Activated CD4-positive, alpha-beta memory T cell treated with anti-CD3 and anti-CD28 coated beads for 36 hours (primary cell): ENCODE results near the gene CHD9. TPM values are rescaled to one million over a fixed set of nuclear protein-coding genes. Genes with fewer than 3 reads are reported as not detected.
A peak's percentile ranks its signal among the peaks of the same experiment; 100 is the strongest.

Source experiments
- CTCF ChIA-PET: fragments of 350-600 bp; sonication (Branson Sonifier 250); formaldehyde crosslinking; loops from one replicate; lab custom pipeline; 2021; ENCODE audit warnings: antibody characterized with exemption, inconsistent platforms; lab: Charles Lee
- POLR2A ChIA-PET: fragments of 350-600 bp; sonication (Branson Sonifier 250); formaldehyde crosslinking; loops from one replicate; lab custom pipeline; 2021; ENCODE audit warnings: antibody characterized with exemption; lab: Charles Lee
- DNase-seq: peaks from one replicate; pipeline ENCODE4 v3.0.0-alpha.2; 2020
- H3K27ac Mint-ChIP-seq: one replicate; pipeline ENCODE4 v1.8.0; 2021; ENCODE audit warnings: mixed read lengths
- H3K27me3 Mint-ChIP-seq: one replicate; pipeline ENCODE4 v1.8.0; 2021; ENCODE audit warnings: mixed read lengths
- H3K36me3 Mint-ChIP-seq: one replicate; pipeline ENCODE4 v1.8.0; 2021; ENCODE audit warnings: mixed read lengths
- H3K4me1 Mint-ChIP-seq: one replicate; pipeline ENCODE4 v1.8.0; 2021; ENCODE audit warnings: low read depth, mixed read lengths
- H3K4me3 Mint-ChIP-seq: one replicate; pipeline ENCODE4 v1.8.0; 2021; ENCODE audit warnings: mild to moderate bottlenecking, mixed read lengths
- H3K9me3 Mint-ChIP-seq: one replicate; pipeline ENCODE4 v1.8.0; 2021; ENCODE audit warnings: mixed read lengths
- intact Hi-C: fragments of 100-400 bp; cut with micrococcal nuclease; formaldehyde crosslinking; loops from one replicate; pipeline ENCODE4 v1.15.1; 2023
- total RNA-seq, 2 experiments: library from RNA; stranded (reverse); gene quantifications; one replicate each; pipeline ENCODE4 v1.2.3, GENCODE V29; 2021

The CHD9 gene
- total RNA-seq, 2 experiments from 2014 or later, result 15.0 to 15.5 TPM

DNA sequence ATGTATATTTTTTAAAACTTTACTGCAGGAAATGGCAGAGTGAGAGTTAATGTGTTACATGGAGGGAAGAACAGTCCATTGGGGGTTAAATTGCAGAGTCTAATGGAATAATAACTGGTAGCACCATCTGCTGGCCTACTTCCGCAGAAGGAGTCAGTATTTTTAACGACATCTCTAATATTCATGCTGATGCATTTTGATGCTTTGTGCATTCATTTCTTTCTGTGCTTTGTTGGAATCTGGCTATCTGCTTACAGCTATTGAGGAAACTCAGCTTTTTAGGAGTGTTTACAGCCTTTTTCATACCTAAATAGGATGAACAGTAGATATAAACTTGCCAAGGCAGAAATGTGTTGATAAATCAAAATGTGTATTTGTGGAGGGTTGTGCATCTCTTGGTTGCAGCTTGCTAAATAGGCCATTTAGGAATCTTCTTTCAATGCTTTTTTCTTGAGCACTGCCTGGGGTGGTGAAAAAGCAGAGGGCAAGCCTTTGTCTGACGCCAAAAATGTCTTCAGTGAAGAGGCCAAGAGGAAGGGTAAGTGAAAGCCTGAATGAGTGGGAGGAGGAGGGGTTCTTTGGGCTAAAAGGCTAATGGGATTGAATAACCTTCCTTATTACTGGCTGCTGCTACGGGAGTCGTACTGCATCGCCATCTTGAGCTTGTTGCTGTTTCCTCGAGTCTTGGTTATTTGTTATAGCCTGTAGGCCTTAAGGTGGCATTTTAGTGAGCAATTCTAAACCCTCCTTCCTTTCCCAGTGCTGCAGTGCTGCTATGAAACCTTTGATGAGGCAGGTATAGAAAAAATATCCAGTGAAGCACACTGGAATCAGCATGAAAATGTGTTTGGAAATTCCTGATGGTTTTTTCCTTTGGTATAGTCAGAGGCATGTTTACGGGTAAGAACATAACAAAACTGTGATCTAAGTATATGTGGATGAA is 153.3 kb downstream of the CHD9 start:
- no peaks in the 10 kb centered on the region for H3K27me3 Mint-ChIP-seq
- CTCF ChIA-PET, result interaction anchor here (0.7 to 1.6 kb wide), 6 partner anchors 9 to 291 kb away, joined by 3 to 9 read pairs (median 3); partner anchors contain the start of gene CHD9
- H3K36me3 Mint-ChIP-seq, result peaks cover 3% of the 10 kb centered on the region
- POLR2A ChIA-PET, result no interaction called here
- no peaks in the 10 kb centered on the region for H3K9me3 Mint-ChIP-seq
- no peak for DNase-seq
- intact Hi-C loops, result loop anchor here (5.0 kb wide), 2 partner anchors 76 to 151 kb away; no protein-coding TSS in a partner anchor
- H3K4me3 Mint-ChIP-seq, result peak overlapping the region; percentile 17
- peaks cover 14% of the 10 kb centered on the region for H3K4me1 Mint-ChIP-seq
- H3K27ac Mint-ChIP-seq, result peak overlapping the region; percentile 28

DNA sequence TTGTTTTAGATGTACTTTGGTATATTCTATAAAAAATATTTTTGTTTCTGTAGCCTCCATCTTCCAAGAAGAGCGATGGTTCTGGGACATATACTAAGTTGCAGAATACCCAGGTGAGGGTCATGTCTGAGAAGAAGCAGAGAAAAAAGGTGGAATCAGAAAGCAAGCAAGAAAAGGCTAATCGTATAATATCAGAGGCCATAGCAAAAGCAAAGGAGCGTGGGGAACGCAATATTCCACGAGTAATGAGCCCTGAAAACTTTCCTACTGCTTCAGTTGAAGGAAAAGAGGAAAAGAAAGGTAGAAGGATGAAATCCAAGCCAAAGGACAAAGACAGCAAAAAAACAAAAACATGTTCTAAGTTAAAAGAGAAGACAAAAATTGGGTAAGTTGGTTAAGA is 154.6 kb downstream of the CHD9 start:
- intact Hi-C loops, result loop anchor here (5.0 kb wide), 2 partner anchors 77 to 152 kb away; no protein-coding TSS in a partner anchor
- peaks cover 17% of the 10 kb centered on the region for H3K4me1 Mint-ChIP-seq
- no peaks in the 10 kb centered on the region for H3K27me3 Mint-ChIP-seq
- no peaks in the 10 kb centered on the region for H3K9me3 Mint-ChIP-seq
- CTCF ChIA-PET, result no interaction called here
- DNase-seq, result no peak
- H3K36me3 Mint-ChIP-seq, result peaks cover 5% of the 10 kb centered on the region
- POLR2A ChIA-PET, result no interaction called here
- no peak overlapping the region for H3K27ac Mint-ChIP-seq
- H3K4me3 Mint-ChIP-seq, result no peak overlapping the region

DNA sequence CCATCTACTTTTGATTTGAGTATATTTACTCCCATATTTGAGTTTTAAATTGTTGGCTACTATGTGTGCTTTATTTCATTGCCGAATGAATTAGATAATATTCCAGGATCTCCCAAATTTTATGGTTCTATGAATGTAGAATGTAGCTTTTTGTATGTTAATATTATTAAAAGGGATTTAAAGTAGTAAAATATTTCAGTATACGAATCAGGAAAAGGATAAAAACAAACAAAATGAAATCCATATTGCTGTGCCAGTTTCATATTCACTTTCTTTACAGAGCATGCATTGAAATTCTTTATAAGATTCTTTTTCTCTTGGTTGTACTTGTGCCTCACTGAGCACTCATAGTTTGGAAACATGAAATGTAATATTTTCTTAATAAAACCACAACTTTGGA is 155.1 kb downstream of the CHD9 start:
- peaks cover 17% of the 10 kb centered on the region for H3K4me1 Mint-ChIP-seq
- intact Hi-C loops, result loop anchor here (5.0 kb wide), 2 partner anchors 78 to 153 kb away; no protein-coding TSS in a partner anchor

DNA sequence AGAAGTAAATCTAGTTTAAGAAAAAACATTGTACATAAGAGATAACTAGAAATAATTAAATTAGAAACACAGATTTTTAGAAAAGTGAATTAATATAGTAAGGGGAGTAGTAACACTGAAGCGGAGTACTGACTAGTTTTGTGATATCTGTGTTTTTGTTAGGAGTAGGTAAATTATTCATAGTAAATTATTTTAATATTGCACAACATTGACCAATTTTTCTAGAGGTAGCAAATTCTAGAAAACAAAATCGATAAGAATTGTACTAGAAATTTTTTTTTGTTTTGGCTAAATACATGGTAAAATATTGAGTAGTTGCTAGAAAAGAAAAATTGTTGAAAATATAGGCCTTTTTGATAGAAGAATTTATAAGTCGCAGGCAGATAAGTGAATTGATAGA is 156.5 kb downstream of the CHD9 start:
- ChIA-PET CTCF (no interaction called here), POLR2A (no interaction called here)
- intact Hi-C loops, result no loop called here
- Mint-ChIP-seq H3K36me3 (peaks cover 5% of the 10 kb centered on the region), H3K27ac (no peak overlapping the region), H3K9me3 (no peaks in the 10 kb centered on the region), H3K4me1 (peaks cover 17% of the 10 kb centered on the region), H3K4me3 (no peak overlapping the region), H3K27me3 (no peaks in the 10 kb centered on the region)
- DNase-seq, result no peak

More for the DNA sequence above, 155.1 kb downstream of the CHD9 start:
- DNase-seq, result no peak
- Mint-ChIP-seq H3K27ac (no peak overlapping the region), H3K36me3 (peaks cover 5% of the 10 kb centered on the region), H3K4me3 (no peak overlapping the region), H3K27me3 (no peaks in the 10 kb centered on the region), H3K9me3 (no peaks in the 10 kb centered on the region)
- POLR2A ChIA-PET, result no interaction called here
- CTCF ChIA-PET, result no interaction called here

DNA sequence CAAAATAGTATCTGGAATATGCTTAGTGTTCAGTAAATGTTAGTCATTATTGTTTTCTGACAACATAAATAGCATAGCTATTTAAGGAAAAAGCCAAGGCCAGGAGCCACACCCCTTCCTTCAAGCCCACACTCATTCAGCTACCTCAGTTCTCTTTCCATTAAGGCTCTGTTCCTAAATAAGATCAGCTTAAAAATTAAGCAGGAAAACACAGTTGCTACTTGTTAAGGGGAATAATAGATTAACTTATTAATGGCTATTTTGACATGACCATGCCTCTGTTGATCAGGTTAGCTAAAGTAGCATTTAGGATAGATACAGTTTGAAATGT is 158.1 kb downstream of the CHD9 start:
- ChIA-PET POLR2A (no interaction called here), CTCF (no interaction called here)
- DNase-seq, result no peak
- Mint-ChIP-seq H3K27ac (no peak overlapping the region), H3K4me3 (no peak overlapping the region), H3K27me3 (no peaks in the 10 kb centered on the region), H3K36me3 (peaks cover 5% of the 10 kb centered on the region), H3K4me1 (peaks cover 15% of the 10 kb centered on the region), H3K9me3 (no peaks in the 10 kb centered on the region)
- intact Hi-C loops, result no loop called here

DNA sequence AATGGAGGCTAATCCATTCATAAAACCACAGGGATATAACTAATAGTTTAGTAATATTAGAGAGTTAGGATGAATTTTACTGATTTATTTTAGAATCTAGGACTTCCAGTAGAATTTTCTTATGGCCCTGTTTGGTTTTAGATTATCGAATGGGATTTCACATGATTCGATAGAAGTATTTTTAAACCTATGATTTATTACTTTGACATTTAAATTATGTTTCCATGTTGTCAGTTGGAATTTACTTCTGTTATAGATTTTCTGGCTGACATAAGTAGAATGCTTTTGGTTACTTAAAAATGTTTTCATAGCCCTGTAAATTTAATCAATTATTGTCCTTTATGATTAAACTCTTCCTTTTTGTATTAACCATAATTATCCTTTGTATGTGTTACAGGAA is 158.8 kb downstream of the CHD9 start:
- ChIA-PET CTCF (no interaction called here), POLR2A (no interaction called here)
- no peak for DNase-seq
- intact Hi-C loops, result no loop called here
- peaks cover 5% of the 10 kb centered on the region for H3K36me3 Mint-ChIP-seq
- no peak overlapping the region for H3K4me3 Mint-ChIP-seq
- H3K27ac Mint-ChIP-seq, result no peak overlapping the region
- H3K27me3 Mint-ChIP-seq, result no peaks in the 10 kb centered on the region
- H3K9me3 Mint-ChIP-seq, result no peaks in the 10 kb centered on the region
- peaks cover 9% of the 10 kb centered on the region for H3K4me1 Mint-ChIP-seq

DNA sequence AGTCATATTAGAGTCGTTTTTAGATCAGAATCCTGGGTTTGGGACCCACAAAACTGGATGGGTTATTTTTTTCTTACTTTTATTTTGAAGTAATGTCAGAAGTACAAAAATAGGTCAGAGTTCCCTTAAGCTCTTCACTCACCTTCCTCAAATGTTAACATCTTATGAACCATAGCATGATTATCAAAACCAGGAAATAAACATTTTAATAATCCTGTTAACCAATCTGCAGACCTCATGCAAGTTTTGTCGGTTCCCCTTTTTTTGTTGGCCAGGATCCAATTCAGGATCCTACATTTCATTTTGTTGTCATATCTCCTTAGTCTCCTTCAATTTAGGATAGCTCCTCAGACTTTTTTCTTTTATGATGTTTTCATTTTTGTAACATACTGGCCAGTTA is 162.0 kb downstream of the CHD9 start:
- POLR2A ChIA-PET, result no interaction called here
- Mint-ChIP-seq H3K27ac (no peak overlapping the region), H3K9me3 (no peaks in the 10 kb centered on the region), H3K4me3 (no peak overlapping the region), H3K27me3 (no peaks in the 10 kb centered on the region), H3K4me1 (peaks cover 7% of the 10 kb centered on the region), H3K36me3 (peaks cover 3% of the 10 kb centered on the region)
- DNase-seq, result no peak
- CTCF ChIA-PET, result interaction anchor here (0.8 to 1.0 kb wide), 2 partner anchors 161 to 162 kb away, joined by 3 read pairs; partner anchors contain the start of gene CHD9
- intact Hi-C loops, result no loop called here

DNA sequence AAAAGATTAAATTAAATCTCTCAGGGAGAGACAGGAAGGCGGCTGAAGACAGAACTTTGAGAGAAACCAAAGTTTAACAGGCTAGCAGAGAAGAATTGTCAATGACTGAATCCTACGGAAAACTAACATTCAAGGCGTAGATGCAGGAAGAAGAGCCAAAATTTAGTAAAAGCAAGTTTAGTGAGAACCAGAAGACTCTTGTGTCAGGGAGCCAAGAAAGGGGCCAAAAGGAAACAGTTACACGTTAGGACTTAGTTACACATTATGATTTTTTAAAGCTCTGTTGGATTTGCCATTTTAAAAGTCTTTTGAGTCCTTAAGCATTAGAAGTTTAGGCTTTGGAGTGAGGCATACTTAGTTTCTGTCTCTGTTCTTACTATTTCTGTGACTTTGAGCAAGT is 164.6 kb downstream of the CHD9 start:
- Mint-ChIP-seq H3K27me3 (no peaks in the 10 kb centered on the region), H3K9me3 (no peaks in the 10 kb centered on the region), H3K36me3 (no peaks in the 10 kb centered on the region), H3K4me3 (no peak overlapping the region), H3K27ac (no peak overlapping the region), H3K4me1 (no peaks in the 10 kb centered on the region)
- ChIA-PET CTCF (interaction anchor here (2.5 kb wide), 1 partner anchor 164 kb away, joined by 8 read pairs; the partner anchor contains the start of gene CHD9), POLR2A (no interaction called here)
- no peak for DNase-seq
- intact Hi-C loops, result loop anchor here (1.0 kb wide), 1 partner anchor 12 kb away; no protein-coding TSS in a partner anchor

DNA sequence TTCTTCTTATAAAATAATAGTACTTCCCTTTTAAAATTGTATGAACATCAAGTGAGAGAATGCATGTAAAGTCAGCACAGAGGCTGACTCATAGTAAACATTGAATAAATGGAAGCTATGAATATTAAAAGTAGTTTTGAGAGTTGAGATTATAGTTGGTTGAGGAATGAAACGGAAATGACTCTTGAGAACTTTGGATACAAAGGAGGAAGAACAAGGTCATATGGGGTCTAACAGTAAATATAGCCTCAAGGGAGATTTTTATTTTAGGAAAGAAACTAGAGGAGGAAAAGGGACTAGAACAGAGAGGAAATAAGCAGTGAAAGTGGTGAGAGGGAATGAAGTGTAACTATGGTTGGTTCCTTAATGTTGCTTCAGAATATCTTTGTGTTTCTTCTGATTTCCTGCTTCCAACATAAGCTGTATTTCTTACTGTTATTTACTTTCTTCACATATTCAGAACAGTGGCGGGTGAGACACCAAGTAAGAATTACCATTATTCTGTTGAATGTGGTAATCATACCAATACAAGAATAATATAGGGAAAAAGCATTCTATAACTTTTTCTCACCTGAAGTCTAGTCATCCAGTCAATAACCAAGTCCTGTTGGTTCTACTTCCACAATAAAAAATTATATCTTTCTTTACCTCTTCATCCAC is 165.1 kb downstream of the CHD9 start:
- Mint-ChIP-seq H3K4me3 (no peak overlapping the region), H3K27me3 (no peaks in the 10 kb centered on the region), H3K27ac (no peak overlapping the region), H3K4me1 (no peaks in the 10 kb centered on the region), H3K36me3 (no peaks in the 10 kb centered on the region), H3K9me3 (no peaks in the 10 kb centered on the region)
- intact Hi-C loops, result loop anchor here (1.0 kb wide), 1 partner anchor 11 kb away; no protein-coding TSS in a partner anchor
- ChIA-PET CTCF (interaction anchor here (2.5 kb wide), 1 partner anchor 165 kb away, joined by 8 read pairs; the partner anchor contains the start of gene CHD9), POLR2A (no interaction called here)
- DNase-seq, result no peak

DNA sequence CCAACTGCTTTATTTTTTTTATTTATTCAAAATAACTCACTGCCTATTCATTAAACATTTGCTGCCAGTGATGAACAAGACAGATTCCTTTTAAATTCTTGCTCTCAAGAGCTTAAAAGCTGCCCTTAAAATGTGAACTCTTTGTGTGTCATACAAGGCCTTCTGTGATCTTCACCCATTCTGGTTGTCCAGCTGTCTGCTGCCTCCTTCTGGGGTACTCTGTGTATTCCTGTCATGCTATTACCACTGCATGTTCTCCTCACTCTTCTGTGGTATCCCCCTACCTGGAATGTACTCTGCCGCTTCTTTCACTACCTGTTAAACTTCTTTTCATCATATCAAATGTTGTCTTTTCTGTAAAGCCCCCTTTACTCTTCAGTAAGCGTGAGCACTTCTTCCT is 165.8 kb downstream of the CHD9 start:
- DNase-seq, result no peak
- CTCF ChIA-PET, result interaction anchor here (2.5 kb wide), 1 partner anchor 165 kb away, joined by 8 read pairs; the partner anchor contains the start of gene CHD9
- H3K9me3 Mint-ChIP-seq, result no peaks in the 10 kb centered on the region
- intact Hi-C loops, result no loop called here
- H3K27me3 Mint-ChIP-seq, result no peaks in the 10 kb centered on the region
- H3K4me1 Mint-ChIP-seq, result no peaks in the 10 kb centered on the region
- H3K27ac Mint-ChIP-seq, result no peak overlapping the region
- no peak overlapping the region for H3K4me3 Mint-ChIP-seq
- POLR2A ChIA-PET, result no interaction called here
- no peaks in the 10 kb centered on the region for H3K36me3 Mint-ChIP-seq

DNA sequence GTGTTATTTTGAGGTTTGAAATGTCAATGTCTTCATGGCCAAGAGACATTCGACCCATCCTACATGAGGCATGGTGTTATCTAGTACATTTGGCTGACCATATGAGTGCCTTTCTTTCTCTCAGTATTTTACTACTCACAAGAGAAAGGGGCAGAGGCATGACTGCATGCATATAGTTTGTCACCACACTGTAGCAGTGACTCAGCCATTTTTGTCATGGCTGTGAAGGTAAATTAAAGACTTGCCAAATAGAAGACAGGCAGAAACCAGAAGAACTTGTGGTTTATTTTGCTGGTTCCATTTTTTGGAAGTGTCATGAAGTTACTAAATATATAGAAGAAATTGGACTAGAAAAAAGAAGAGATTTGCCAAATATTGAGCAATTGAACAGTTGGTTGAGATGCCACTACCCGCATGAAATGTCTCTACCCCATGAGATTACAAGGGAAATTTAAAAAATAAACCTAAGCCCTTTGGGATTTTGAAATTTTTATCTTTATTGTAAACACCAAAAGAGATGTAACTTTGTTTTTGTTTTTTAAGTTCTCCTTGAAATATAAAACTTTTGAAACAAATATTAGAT is 170.3 kb downstream of the CHD9 start:
- H3K27ac Mint-ChIP-seq, result no peak overlapping the region
- H3K36me3 Mint-ChIP-seq, result peaks cover 8% of the 10 kb centered on the region
- no peaks in the 10 kb centered on the region for H3K4me1 Mint-ChIP-seq
- intact Hi-C loops, result no loop called here
- ChIA-PET POLR2A (no interaction called here), CTCF (no interaction called here)
- H3K27me3 Mint-ChIP-seq, result no peaks in the 10 kb centered on the region
- no peak overlapping the region for H3K4me3 Mint-ChIP-seq
- no peaks in the 10 kb centered on the region for H3K9me3 Mint-ChIP-seq
- DNase-seq, result no peak
